Femur (tissue), 1 donor: ENCODE data around the gene CEP112.

Experiments used
- DNase-seq: peaks from one replicate; pipeline ENCODE4 v3.0.0-alpha.2; 2017

Gene CEP112

DNA sequence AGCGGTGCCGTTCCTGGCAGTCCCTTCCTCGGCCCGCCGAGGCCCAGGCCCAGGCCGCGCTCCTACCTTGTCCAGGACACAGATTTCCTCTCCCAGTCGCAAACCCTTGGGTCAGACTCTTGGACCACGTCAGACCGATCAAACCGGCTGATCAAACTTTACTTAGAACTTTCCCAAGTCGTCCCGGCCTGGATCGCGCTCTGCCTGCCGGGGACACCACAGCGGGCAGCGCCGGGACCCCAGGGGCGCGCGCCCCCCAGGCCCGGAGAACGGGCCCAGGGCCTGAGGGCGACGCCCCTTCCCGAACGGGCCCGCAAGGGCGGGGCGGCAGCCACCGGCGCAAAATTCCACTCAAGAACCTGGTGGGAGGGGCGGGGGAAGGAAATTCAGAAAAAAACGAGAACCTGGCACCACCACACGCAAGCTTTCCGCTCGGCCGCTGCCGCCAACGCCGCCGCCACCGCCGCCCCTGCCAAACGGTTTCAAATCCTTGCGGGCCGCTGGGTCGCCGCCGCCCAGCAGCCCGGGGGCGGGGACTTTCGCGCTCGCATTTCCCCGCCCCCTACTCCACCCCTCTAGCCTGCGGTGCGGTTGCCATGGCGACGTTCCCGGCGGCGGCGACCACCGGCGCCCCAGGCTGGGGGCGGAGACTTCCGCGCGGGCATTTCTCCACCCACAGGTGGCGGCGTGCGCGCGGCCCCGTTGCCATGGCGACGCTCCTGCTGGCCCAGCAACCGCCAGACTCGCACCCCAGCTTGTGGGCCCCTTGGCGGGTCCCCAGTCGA lies at the start of gene CEP112:
Gene CEP112 (minus strand): TSS at position 541 of the 785 bp plus-strand sequence.
- DNase-seq = peak; percentile 92

DNA sequence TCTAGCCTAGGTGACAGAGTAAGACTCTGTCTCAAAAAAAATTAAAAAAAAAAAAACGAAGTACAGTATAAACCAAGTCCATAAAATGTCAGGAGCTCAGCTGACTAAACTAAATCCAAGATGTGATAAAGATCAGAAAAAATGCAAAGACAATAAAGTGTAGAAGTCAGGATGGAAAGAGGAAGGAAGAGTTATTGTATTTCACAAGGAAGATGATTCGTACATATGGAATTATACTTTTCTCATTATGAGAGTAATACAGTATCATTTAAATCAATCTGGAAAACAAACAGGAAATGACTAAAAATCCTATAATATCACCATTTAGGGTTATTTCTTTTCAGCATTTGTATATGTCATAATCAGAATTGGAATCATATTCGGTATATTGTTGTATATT lies 48.7 kb upstream of the CEP112 start:
- no peak for DNase-seq

DNA sequence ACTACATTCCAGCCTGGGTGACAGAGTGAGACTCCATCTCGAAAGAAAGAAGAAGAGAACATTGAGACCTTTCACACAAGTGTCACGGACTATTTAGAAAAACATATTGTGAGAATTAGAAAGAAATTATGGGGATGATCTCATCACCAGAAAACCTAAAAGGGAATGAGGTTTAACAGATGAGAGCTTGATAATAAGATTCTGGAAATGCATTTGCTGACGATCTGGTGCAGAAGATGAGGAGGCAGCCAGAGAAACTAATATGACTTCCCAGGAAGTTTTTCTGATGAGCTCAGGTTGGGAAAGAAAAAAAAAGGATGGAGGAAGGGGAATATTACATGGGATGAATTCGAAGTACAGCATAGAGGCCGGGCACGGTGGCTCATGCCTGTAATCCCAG lies 48.1 kb upstream of the CEP112 start:
- DNase-seq = no peak

DNA sequence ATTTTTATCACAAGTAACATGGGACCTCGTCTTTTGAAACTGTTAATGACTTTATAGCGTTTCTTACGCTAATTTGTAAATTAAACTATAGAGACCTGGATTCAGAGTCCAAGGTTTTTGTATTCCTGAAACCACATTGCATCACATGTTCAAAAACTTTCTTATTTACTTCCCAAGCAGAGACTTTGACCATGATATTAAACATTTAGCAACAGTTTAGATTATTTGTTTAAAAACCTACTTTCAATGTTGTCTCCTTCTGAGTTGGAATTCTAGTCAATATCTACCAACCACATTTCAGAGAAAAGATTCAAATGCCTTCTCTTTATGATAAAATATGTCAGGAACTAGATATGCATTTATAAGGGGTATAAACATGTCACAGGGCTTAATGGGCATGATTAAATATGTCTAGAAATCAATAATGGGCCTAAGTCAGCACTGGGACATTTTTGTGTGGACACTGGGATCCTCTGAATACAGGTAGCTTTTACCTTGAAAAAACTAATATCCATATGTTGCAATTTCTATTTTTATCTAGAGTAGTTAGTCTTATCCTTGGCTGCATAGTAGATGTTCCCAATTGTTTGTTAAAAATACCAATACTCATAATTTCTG lies 43.6 kb upstream of the CEP112 start:
- no peak for DNase-seq

DNA sequence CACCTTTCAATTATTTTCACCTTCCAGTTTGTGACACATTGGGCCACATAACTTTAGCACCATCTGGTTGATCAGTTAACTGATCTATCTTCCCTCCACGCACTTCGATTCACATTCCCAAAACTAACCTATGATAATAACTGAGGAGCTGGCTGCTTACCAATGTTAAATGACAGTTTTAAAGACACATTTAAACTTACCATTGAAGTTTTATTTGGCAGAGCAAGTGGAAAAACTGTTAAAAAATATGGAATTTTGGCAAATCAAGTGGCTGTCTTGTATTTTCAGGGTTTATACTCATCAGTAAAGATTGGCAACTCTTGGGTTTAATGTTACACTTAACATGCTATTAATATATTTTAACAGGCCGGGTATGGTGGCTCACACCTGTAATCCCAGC lies 42.7 kb upstream of the CEP112 start:
- DNase-seq = no peak

DNA sequence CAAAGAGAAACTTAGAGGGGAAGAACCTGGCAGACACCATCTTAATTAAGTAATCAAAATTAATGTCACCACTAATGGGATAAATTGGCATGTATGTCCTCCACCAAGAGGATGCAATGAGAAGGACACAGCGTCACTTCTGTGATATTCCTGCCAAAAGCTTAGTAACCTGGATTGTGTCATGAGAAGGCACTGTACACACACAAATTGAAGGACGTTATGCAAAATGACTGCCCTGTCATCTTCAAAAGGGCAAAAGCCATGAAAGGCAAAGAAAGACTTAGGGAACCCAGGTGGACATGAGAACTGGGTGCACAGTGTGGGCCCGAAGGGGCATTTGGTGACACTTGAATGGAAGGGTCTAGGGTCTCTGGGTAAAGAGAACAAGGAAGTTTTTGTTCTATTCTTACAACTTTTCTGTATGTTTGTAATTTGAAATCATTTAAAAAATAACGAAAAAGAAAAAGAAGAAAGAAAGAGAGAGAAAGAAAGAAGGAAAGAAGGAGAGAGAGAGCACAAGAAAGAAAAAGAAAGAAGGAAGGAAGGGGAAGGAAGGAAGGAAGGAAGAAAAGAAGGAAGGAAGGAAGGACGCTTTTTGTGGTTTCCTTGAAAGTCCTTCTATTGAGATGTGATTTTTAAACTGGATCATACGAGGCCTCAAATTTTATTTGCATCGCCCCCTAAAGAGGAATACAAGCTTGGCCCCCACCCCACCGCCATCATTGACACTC lies 41.3 kb upstream of the CEP112 start:
- DNase-seq = no peak

DNA sequence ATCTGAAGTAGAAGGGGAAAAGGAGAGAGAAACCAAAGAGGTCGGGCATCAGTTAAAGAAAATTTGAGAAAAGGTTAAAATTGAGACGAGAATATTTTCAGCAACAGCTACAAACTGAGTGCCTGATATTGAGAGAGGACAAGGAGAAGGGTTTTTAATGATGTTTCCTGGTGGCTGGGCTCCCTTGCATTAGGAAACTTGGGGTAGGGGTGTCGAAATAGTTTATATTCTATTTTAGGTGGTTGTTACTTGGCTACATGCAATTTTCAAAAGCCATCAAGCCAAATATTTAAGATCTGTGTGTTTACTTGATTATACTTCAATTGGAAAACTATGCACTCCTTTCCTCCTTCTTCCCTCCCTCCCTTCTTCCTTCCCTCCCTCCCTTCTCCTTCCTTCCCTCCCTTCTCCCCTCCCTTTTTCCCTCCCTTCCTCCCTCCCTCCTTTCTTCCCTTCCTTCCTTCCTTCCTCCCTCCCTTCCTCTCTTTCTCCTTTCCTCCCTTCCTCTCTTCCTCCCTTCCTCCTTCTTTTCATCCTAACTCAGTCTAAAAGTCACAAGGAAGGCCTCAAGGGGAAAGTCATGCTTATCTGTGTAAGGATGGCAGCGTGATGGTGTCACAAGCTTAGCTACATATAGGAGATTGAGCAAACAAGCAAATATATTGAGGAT lies 39.1 kb upstream of the CEP112 start:
- no peak for DNase-seq

DNA sequence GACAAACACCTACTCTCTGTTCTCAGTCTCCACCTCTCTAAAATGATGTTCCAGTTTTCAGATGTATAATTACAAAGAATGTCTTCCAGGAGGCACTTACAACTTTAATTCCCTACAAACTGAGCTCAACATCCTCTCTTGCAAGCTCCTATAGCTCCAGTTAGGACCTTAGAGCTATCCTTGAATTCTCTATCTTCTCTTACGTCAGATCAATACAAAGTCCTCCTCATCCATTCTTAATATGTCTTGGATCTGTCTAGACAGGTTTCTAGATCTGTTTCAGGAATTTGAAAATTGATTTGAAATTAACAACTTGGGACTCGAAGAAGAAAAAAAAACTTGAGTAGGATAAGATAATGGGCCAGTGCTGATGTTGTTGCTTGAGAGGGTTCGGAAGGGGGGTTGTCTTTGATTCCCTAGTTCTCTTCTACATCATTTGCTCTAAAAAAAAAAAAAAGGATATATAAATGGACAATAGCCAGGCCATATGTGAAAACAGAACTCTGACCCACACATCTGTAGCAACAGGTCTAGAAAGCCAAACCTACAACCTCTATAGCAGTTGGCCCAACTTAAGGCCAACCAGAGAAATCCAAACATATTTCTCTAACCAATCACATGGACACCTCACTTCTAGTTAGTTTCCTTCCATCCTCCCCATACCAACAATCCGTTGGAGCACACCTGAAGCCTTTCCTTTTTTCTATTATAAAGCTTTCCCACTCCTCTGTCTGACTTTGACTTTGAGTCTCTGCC lies 38.0 kb upstream of the CEP112 start:
- DNase-seq = no peak

DNA sequence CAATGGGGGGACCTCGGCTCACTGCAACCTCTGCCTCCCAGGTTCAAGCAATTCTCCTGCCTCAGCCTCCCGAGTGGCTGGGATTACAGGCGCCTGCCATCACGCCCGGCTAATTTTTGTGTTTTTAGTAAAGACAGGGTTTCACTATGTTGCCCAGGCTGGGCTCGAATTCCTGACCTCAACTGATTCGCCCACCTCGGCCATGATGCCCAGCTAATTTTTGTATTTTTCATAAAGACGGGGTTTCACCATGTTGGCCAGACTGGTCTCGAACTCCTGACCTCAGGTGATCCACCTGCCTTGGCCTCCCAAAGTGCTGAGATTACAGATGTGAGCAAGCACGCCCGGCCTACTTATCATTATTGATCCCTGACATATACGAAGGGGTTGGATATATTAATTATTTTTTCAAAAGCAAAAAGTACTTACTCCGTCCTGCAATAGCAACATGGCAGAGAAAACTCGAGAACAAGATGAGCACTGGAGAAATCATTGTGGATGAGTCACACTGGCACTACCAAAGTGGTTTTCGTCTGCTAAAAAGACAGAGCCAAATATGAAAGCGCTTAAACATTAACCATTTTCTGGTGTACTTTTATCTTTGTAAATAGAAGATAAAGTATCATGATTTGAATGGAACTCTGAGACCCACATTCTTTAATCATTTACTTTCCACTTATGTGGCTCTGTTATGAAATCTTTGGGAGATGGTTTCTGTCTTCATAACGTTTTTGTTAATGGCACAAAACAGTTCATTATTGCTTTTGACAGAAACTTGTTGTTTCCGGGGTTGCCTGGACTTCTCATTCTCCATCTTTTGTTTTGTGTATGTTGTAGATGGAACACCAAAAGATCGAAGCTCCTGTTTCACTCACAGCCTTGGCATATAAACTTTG lies 37.2 kb upstream of the CEP112 start, which contains the start of gene APOH:
Gene APOH (minus strand): TSS at position 529 of the 896 bp plus-strand sequence. CDS start 36 bp downstream, at position 493.
- DNase-seq = no peak

DNA sequence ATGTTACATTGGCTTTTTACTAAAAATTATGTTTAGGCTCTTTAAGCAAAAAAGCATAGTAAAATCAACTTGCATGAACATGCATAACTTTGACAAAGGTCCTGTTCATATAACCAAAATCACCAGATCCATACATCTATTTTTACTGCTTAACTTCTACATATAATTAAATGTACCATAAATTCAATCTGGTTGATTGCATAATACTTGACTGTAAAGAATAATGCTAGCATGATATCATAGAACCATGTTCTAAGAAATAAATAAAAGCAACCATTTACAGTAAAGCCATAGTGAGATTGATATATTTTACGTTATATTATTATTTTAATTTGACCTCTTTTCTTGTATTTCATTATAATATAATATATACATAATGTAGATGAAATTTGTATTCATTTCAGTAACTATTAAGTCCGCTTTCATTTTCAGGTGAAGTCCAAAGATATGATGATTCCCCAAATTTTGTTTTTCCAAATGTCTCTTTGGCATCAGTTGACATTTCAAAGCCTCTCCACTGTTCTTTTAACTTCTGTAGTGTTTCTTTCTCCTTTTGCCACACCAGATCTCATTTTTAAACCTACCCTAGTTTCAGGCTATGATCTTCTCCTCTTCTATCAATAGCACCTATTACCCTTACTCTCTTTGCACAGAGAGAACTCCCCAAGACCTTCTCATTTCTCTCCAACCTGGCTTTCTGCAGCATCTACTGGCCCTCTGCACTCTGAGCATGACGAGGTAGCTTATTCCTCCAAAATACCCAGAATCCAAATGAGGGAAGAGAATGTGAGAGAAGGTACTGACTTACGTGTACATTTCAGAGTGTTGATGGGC lies 35.5 kb upstream of the CEP112 start:
- no peak for DNase-seq

DNA sequence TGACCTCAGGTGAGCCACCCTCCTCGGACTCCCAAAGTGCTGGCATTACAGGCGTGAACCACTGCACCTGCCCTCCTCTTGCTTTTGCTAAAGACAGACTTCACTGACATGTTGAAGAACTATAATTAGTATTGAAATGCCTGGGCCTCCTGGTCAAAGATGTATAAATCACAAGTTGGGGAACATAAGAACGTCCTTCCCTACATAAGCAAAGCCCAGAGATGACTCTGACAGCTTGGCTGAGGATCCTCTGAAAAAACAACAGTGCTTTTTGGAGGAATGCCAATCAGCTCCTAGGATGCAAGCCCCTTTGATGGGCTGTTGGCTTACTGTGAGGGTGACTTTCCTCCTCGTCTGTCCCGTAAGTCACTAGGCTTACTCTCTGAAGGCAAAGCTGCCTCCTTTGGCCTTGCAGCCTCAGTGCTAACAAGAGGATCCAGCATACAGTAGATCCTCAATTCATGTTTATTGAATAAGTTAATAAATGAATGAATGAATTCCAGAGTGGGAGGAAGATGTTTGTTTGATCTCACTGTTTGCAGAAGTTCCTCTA lies 30.9 kb upstream of the CEP112 start:
- no peak for DNase-seq

DNA sequence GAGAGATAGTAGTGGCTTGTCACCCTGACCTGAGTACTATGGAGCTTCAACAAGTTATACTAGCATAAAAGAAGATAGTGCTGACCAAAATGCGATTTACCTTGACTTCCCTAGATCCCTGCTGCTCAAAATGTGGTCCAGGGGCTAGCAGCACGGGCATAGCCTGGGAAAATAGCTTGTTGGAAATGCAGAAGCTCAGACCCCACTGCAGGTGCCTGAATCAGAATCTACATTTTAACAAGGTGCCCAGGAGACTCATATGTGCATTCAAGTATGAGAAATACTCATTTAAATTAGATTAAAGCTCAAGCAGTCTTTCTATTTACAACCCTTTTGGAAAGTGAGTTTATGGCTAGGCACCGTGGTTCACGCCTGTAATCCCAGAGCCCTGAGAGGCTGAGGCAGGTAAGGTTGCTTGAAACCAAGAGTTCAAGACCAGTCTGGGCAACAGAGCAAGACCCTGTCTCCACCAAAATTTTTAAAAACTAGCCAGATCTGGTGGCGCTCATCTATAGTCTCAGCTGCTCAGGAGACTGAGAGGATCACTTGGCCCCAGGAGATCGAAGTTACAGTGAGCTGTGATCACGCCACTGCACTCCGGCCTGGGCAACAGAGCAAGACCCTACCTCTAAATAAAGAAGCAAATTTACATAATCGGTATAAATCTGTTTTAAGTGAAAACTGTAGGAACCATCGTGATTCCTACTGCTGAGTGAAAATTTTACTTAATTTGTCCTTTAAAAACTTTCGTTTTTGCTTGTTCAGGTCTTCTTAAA lies 30.0 kb upstream of the CEP112 start:
- no peak for DNase-seq

DNA sequence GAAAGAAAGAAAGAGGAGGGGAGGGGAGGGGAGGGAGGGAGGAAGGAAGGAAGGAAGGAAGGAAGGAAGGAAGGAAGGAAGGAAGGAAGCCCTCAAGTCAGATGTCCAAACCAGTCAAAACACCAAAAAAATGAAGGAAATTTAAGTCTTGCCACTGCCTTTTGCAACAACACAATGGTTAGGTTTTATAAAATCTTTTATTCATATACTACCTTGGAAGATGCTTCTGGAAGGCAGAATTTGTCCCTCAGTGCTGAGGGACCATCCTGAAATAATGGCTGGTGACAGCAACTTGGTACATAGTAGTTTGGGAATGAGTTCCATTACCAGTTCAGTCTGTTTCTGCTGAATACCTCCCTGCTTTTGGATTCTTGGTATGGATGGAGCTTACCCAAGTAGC lies 29.4 kb upstream of the CEP112 start:
- DNase-seq = no peak

DNA sequence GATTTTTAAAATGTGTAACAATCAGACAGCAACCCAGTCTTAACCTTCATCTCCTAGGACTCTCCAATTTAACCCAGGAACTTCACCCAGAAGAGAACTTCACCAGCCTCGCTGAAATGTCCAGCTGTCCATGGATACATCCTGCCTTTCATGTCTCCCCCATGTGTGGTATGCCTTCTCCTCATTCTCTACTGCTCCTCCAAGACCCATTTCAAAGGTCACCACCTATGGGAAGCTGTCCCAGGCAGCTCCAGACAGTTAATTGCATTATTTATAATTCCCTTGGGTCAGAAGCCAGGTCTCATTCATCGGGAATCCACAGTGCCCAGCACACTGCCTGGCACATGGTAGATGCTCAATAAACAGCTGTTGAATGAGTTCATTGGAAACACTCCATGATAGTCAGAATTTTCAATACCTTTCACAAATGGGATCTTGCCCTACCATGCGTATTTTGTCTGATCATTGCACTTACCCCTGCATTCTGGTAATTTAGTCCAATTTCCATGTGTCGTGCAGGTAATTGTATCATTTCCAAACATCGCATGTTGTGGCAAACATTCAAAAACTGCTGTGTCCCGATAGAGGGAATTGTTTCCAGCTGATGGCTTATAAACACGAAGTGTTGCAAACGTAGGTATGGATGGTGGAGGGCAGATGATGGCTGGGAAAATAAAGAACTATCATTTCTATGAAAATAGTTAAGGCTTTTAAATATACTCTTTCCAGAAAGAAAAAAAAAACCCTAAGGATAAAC lies 28.3 kb upstream of the CEP112 start:
- DNase-seq = no peak

DNA sequence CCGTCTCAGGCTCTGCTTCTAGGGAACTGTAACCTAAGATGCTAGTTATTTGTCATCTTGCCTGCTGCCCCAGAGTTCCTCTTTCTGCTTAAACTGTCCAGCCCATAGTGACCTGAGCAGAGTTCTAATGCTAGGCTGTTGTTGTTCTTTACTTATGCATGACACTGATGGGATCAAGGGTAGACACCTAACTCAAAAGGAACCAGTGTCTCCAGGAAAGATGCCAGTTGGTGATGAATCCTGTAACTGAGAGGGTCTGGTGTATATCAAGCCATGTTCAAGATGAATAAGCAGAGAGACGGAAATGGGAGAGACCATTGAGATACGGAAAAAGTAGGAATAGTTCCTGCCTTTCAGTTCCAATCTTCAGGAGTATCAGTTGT lies 23.6 kb upstream of the CEP112 start:
- DNase-seq = no peak

DNA sequence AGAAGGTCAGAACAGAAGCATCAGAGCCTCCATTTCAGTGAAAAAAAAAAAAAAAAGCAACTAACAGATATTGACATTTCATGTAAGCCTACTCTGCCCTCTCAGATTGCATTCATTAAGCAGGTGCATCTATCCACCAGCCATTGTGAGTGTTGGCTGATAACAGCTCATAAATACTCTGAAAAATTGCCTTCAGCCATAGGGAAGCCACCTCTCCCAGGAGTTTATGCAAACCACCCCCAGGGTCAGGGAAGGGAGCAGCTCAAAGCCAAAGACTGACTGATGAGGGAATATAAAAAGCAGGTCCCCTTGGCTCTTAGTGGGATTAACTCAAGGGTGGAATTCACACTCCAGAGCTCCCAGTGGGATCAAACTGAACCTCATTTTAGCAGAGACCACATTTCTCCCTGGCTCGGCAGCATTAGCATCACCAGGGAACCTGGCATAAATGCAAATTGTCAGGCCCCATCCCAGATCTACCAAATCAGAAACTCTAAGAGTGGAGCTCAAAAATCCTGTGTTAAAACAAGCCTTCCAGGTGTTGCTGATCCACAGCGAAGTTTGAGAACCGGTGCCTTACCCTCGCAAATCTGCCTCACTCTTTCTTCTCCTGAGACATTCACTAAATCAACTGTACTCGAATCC lies 23.1 kb upstream of the CEP112 start:
- DNase-seq = no peak

DNA sequence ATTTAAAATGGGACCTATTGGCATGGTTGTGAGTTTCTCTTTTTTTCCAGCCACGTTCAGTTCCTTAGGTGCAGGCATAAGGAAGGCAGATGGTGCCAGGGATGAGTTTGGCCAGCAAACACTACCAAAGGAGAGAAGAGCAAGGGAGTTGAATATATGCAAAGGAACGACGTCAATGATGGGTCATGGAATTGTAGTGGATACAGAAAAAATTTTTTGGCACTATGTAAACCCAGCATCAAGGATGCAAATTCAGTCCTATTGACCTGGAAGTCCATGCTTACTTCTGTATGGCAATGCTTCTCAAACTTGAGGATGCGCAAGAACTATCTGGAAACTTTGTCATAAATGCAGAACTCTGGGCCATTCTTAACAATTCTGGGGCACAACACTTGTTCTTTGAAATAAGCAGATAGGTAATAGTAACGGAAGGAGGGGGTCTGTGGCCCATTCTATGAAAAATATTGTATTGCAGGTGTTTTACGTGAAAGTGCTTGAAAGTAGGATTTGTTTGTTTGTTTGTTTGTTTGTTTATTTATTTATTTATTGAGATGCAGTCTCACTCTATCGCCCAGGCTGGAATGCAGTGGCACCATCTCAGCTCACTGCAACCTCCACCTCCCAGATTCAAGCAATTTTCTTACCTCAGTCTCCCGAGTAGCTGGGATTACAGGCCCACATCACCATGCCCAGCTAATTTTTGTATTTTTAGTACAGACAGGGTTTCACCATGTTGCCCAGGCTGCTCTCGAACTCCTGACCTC lies 19.3 kb upstream of the CEP112 start:
- DNase-seq = no peak
